HG02678 (cell line): Measurements from ENCODE around the gene TFG.

Source experiments
- ATAC-seq: cut with Tn5 transposase; IDR thresholded peaks from one replicate; pipeline ENCODE4 v1.9.1; 2021; ENCODE audit warnings: mild to moderate bottlenecking, moderate library complexity; ENCODE audit not compliant: unreplicated experiment

Gene TFG

DNA sequence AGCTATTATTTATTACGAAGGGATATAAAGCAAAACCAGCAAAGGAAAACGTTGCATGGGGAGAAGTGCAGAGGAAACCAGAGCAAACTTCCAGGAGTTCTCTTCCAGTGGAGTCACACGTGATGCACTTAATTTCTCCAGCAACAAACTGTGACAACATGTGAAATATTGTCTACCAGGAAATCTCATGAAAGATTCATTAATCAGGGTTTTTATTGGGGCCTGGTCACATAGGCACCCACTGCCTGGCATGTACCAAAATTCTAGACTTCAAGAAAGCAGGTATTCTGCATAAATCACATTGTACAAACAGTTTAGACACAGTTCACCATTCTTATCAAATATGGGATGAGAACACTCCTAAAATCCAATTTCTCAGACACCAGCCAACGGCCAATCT is 5.4 kb upstream of the TFG start:
- no peak for ATAC-seq

DNA sequence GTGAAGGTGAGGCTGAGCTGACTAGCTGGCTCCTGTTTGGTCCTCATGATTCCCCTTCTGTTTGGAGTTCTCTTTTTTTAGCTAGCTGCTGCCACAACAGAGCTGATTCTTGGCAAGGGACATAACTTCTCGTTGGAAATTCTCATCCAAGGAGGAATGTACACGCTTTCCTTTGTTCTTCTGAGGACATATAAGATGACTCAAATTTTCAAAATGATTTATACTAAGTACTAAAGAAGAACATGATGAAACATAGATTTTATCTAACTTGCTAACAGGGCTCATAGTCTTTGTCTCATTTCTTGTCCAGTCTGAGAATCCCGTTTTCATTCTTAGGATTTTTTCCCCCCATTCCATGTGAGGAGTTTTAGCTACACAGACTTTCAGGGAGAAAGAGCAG is 2.9 kb upstream of the TFG start:
- ATAC-seq: no peak

DNA sequence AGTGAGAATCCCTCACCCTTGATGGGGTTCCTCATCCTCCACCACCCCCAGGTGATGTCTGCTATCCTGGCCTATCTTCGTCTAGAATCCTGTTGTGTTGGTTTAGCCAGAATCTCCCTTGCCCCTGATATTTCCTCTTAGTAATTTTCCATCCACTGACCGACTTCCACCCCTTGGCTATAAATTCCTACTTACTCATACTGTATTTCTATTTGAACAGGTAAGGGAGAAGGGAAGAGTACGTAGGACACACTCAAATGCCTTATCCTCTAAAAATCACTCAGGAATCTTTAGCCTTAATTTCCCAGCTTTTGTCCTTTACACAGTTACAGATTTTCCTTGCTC is 678 bp upstream of the TFG start:
- ATAC-seq: no peak

DNA sequence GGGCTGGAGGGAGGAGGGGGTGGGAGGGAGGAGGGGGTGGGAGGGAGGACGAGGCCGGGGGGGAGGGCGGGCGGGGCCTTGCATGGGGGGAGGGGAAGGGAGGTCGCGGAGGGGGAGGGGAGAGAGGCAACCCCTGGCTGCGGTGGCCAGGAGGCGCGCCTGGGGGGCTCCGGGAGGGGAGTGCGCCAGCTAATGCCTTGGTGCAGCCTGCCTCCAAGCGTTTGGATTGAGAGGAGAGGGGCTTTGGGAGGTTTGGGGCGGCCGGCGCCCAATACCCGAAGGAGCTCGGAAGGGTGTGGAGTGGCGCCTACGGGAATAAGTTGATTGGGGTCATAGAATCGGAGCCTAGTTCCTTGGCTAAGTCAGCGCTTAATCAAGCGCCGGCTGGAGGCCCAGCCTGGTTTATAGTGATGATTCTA is 557 bp downstream of the TFG start:
- ATAC-seq: no peak

DNA sequence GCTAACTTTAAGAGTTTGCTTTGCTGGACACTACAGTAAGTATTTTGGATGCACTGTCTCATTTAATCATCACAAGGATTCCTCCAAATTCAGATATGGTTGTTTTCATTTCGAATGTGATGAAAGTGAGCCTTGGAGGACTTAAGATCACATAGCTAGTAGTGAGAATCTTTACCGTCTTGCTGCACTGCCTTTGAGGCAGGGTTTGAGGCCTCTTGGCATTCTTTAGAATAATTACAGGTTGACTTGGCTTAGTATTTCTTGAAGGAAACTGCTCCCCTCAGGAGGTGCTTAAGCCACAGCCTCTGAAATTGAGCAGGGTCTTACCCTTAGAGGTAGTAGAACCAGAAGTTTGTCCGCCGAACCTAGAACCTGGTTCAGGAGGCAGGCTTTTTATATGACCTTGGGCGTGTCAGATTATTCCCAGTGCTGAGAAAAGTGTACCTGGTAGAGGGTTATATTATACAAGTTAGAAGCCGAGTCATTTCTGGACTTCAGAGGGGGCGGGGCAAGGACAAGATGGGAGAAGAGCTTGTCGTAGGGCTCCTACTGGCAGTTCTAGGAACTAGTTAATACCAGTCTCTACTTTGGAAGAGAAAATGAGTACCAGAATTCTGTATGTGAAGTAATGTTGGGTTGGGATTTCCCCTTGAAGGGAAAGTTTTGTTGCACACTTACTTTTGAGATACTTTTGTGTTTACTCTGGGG is 1.1 kb downstream of the TFG start:
- ATAC-seq: peak; percentile 34

DNA sequence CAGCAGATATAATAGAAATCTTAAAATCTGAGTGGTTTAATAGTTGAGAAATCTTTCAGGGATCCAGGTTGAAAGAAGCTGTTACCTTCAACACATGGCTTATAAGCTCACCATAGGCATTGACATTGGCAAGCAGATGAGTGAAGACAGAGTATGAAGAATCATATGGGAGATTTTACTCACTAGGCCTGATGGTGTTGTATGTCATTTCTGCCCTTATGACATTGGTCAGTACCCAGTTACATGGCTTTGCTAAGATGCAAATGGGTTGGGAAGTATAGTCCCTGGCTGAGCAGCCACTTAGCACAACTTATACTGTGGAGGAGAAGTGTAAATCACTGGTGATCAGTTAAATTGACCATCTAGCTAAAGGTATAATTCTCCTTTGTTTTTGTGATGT is 5.9 kb downstream of the TFG start:
- no peak for ATAC-seq

DNA sequence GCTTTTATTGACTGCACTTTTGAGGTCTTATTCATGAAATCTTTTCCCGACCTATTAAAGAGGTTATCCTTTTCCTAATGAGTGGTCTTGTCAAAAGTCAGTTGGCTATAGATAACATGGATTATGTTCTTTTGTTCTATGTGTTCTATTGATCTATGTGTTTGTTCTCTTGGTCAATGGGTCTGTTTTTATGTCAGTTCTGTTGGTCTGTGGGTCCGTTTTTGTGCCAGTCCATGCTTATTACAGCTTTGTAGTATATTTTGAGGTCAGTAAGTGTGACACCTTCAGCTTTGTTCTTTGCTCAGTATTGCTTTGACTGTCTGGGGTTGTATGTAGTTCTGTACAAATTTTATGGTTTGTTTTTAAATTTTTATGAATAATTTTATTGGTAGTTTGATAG is 7.8 kb downstream of the TFG start:
- no peak for ATAC-seq

DNA sequence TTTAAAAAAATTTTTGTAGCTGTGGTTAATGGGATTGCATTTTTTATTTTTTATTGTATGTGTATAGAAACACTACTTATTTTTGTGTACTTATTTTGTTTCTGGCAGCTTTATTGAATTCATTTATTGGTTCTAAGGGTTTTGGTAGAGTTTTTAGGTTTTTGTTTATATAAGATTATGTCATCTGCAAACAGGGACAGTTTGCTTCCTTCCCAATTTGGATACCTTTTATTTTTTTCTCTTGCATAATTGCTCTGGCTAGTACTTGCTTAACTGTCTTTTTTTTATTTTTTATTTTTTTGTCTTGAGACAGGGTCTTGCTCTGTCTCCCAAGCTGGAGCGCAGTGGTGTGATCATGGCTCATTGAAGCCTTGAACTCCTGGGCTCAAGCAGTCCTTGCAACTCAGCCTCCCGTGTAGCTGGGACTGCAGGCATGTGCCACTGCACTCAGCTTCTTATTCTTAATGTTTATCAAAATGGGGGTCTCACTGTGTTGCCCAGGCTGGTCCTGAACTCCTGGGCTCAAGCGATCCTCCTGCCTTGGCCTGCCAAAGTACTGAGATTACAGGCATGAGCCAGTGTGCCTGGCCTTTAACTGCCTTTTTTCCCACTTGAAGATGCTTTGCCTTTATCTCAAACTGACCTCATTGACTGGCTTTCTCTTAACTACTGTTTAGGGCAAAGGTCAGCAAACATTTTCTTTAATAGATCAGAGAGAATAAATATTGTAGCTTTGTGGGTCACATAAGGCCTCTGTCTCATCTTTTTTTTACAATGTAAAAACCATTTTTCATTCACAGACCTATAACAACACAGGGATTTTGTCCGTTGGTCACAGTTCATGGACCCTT is 8.6 kb downstream of the TFG start:
- no peak for ATAC-seq

DNA sequence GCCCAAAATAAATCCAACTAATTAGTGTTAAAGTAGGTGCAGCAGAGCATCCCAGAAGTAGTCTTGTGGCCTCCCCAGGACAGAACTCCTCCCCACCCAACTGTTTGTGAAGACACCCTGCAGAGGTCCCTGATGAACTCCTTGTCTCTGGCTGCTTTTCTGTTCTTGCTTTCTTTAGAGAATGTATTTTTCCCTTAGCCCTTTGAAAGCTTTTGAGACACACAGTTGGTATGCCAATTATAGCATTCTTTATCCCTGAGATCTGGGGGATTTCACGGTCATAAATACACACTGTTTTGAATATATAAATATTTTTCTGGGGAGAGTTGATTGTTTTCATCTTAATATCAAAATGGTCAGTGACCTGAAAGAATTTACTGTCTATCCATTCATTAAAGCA is 9.8 kb downstream of the TFG start:
- no peak for ATAC-seq

DNA sequence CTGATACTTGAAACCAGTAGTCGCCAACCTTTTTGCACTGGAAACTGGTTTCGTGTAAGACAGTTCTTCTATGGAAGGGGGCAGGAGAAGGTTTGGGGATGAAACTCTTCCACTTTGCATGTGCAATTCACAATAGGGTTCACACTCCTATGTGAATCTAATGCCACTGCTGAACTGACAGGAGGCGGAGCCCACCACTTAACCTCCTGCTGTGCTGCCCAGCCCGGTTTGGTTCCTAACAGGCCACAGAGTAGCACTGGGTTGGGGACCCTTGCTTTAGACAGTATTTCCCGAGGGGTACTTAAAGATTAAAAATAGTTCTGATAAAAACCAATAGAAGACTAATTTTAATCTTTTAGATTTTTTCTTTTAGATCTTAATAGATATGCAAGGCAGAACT is 11.1 kb downstream of the TFG start:
- ATAC-seq: no peak

DNA sequence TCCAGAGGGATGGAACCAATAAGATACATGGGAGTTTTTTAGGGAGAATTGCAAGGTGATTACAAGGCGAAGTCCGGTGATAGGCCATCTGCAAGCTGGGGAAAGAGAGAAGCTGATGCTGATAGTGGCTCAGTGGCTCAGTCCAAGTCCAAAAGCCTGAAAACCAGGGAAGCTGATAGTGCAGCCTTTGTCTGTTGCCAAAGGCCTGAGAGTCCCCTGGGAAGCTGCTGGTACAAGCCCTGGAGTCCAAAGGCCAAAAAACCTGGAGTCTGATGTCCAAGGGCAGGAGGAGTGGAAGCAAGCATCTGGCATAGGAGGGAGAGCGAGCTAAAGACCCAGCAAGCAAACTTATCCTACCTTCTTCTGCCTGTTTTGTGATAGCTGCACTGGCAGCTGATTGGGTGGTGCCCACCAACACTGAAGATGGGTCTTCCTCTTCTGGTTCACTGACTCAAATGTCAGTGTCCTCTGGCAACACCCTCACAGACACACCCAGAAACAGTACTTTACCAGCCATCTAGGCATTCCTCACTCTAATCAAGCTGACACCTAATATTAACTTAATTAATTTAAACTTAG is 16.7 kb downstream of the TFG start:
- no peak for ATAC-seq

DNA sequence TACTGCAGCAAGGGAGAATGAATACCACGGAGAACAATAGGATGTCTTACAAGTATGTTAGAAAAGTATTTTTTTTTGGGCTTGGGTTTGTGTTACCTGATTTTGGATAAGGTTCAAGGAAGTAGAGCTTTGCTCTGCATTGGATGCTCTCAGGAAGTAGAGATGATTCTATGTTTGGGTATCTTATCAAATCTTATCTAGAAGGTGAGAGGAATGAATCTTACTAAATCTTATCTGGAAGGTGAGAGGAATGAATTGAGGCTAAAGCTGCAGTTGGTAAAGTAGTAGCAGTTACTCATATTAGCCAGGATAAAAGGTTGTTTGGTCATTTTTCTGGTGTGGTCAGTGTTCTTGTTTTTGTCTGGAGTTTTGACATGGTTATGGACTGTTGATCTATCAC is 17.4 kb downstream of the TFG start:
- no peak for ATAC-seq

DNA sequence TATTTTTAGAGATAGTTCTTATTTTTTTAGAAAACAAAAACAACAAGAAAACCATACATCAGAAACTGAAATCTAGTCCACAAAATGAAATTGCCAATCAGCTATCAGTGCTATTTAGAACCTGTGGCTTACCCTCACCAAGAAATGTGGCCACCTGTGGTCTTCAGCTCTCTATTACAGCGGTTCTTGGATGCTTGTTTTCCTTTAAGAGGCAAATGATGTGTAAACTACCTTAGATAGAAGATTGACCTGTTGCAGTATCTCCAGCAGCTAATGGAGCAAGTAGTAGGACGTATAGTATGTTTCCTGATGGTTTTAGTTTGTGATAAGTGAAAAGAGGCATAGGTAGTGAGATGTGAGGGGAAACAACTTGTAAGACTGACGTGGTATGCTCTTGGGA is 21.2 kb downstream of the TFG start:
- peak; percentile 60 for ATAC-seq

DNA sequence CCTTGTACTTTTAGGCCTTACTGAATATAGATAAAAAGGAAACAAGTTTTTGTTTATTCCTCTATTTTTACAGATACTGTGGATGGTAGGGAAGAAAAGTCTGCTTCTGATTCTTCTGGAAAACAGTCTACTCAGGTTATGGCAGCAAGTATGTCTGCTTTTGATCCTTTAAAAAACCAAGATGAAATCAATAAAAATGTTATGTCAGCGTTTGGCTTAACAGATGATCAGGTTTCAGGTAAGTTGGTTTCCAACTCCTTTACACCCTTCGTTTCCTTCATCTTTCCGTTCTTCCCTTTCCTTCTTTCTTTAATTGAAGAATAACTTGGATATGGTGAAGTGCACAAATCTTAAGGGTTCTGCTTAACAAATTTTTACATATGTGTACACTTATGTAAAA is 23.1 kb downstream of the TFG start:
- ATAC-seq: no peak

DNA sequence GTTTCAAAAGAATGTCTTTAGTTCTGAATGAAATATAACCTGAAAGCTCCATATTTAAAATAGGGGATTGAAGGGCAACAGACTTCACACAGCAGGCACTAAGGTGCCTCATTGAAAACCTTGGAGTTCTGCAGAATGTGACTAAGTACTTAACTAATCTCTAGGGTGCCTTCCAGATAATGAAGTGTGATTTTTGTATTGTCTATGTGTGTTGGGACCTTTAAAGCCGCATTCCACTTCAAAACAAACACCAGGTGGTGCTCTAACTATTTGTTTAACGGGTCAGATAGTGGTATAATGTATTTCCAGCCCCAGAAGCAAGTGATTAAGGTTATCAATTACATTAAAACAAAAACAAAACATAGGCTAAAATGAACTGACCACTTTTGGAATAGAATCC is 28.0 kb downstream of the TFG start:
- no peak for ATAC-seq

DNA sequence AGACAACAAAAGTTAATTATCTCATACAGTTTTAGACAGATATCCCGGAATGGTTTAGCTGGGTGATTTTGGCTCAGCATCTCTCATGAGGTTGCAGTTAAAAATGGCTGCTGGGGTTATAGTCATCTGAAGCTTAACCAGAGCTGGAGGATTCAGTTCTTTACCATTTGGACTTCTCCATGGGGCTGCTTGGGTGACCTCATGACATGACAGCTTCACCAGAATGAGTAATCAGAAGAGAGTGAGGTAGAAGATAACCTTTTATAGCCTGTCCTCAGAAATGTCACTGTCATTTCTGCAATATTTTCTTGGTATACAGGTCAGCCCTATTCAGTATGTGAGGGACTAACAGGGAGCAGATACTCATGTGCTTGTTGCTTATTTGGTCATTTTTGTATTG is 30.9 kb downstream of the TFG start:
- ATAC-seq: no peak

DNA sequence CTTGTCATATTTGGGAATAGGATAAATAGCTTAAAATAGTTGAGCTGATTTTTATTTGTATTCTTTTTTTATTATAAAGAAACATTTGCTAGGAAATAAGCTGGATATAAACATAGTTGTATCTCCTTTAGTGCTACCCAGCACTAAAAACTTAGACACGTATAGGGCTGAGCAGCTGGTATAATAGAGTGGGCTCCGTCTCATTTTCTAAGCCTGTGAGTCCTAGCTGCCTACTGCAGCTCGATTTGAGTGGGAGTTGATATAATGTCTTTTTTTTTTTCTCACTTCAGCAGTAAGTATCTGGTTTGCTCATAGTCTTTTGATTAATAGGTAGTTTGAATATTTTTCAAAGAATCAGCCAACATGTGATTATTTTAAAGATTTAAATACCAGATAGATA is 34.2 kb downstream of the TFG start:
- no peak for ATAC-seq

DNA sequence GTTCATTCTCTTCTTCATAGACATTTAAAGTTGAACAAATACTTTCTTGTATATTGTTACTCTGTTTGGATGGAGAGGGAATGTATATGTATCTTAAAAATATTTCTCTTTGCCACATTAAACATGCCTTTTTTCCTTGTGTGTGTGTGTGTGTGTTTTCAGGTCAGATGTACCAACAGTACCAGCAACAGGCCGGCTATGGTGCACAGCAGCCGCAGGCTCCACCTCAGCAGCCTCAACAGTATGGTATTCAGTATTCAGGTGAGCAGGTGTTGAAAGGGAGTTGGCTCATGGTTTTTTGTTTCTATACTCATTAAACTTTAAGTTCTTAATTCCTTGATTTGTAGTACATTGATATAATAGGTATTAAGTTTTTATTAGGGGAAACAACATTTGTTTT is 35.4 kb downstream of the TFG start:
- no peak for ATAC-seq

DNA sequence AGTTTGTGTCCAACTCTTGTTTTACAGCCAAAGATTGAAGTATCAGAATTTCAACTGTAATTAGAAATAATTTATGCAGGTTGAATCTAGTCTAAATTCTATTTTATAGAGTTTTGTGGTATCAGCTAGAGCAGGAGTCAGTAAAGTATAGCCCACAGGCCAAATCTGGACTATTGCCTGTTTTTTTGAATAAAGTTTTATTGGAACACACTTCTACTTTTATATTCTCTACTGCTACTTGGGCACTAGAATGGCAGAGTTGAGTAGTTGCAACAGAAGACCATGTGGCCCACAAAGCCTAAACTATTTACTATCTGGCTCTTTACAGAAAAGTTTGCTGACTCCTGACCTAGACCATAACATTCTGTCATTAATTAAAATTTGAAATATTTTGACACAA is 36.3 kb downstream of the TFG start:
- no peak for ATAC-seq

DNA sequence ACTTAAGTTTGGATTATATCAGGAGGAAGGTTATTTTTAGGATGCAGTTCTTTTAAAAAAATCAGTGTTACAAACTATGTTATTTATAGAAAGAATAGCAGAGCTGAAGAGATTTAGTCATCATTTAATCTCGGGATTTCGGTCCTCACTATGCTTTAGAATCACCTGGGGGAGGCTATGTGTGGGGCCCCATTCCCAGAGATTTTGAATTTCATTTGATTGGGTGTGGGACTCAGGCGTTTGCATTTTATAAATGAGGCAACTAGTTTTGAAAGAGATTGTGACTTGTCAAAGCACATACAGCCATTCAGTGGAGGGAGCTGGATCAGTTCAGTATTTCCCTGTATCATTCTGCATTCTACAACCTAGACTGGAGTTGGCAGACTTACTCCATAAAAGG is 36.8 kb downstream of the TFG start:
- ATAC-seq: no peak

DNA sequence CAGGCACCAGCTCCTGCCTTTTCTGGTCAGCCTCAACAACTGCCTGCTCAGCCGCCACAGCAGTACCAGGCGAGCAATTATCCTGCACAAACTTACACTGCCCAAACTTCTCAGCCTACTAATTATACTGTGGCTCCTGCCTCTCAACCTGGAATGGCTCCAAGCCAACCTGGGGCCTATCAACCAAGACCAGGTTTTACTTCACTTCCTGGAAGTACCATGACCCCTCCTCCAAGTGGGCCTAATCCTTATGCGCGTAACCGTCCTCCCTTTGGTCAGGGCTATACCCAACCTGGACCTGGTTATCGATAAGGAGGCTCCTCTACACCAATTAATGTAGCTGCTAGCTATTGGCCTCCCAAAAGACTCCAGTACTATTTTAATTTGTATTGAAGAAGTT is 38.9 kb downstream of the TFG start:
- no peak for ATAC-seq

DNA sequence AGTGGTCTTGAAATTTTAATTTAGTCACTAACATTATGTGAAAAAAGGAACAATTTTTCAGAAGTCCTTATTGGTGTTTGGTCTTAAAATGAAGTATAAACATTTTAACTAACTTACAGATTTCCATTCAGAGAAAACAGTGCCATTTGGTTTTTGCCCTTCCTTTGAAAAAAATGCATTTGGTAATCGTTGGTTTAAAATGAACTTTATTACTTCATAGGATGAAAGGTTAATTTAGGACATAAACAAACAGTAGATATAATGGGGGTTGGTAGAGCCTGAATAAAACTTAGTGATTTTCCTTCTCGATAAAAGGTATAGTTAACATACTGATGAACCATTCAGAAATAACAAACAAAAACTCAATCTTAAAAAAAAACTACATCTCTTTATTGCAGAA is 39.7 kb downstream of the TFG start:
- ATAC-seq: no peak
